ENCODE results near the gene TRIM26.

- TF ChIP-seq CTCF (IDR thresholded peaks at IDR 0.05; ENCODE audit: low read depth, low read length, poor library complexity, severe bottlenecking), result no peak
- TF ChIP-seq EZH2phosphoT487 (IDR thresholded peaks at IDR 0.05; ENCODE audit: borderline replicate concordance, low read length), result no peak
Measured at GRCh38 chr6:30214657-30214982, 1.4 kb upstream of the TRIM26 start.

Measured in DOHH2 (cell line).